ENCODE measurements around the gene GALNT9.

GRCh38 chr12:132162508-132163031 is 166.8 kb downstream of the GALNT9 start:
- no peak for TF ChIP-seq CTCF (IDR thresholded peaks at IDR 0.05)
- TF ChIP-seq EZH2 (IDR thresholded peaks at IDR 0.05), result no peak
- TF ChIP-seq EZH2phosphoT487 (IDR thresholded peaks at IDR 0.05), result no peak
